ENCODE data around the gene DACH1. TPM values are rescaled to one million over a fixed set of nuclear protein-coding genes. Genes with fewer than 3 reads are reported as not detected.

The DACH1 gene
- total RNA-seq, 1 donor from 2014 or later: 39.5 TPM

GRCh38 chr13:71576571-71576970 is 290.4 kb downstream of the DACH1 start:
- TF ChIP-seq CTCF (conservative IDR thresholded peaks at IDR 0.05): no peak
- Mint-ChIP-seq H3K4me3 (no peak overlapping the region), H3K9me3 (peaks cover 5% of the 10 kb centered on the region), H3K27me3 (no peaks in the 10 kb centered on the region), H3K4me1 (ENCODE audit: unreplicated experiment) (no peaks in the 10 kb centered on the region), H3K36me3 (peaks cover 9% of the 10 kb centered on the region), H3K27ac (no peak overlapping the region)
- no peak for DNase-seq (ENCODE audit: extremely low spot score, unreplicated experiment)

- no peaks in the 10 kb centered on the region for H3K27me3 Mint-ChIP-seq
- TF ChIP-seq CTCF (conservative IDR thresholded peaks at IDR 0.05): no peak
- H3K36me3 Mint-ChIP-seq: peaks cover 7% of the 10 kb centered on the region
- no peak overlapping the region for H3K27ac Mint-ChIP-seq
- no peaks in the 10 kb centered on the region for H3K4me1 Mint-ChIP-seq (ENCODE audit: unreplicated experiment)
- H3K4me3 Mint-ChIP-seq: no peak overlapping the region
- H3K9me3 Mint-ChIP-seq: no peaks in the 10 kb centered on the region
- DNase-seq (ENCODE audit: extremely low spot score, unreplicated experiment): no peak
Measured at GRCh38 chr13:71546881-71547280, 320.1 kb downstream of the DACH1 start.

- H3K36me3 Mint-ChIP-seq: peaks cover 12% of the 10 kb centered on the region
- H3K27me3 Mint-ChIP-seq: no peaks in the 10 kb centered on the region
- DNase-seq (ENCODE audit: extremely low spot score, unreplicated experiment): no peak
- TF ChIP-seq CTCF (conservative IDR thresholded peaks at IDR 0.05): no peak
- no peak overlapping the region for H3K27ac Mint-ChIP-seq
- H3K9me3 Mint-ChIP-seq: no peaks in the 10 kb centered on the region
- H3K4me1 Mint-ChIP-seq (ENCODE audit: unreplicated experiment): no peaks in the 10 kb centered on the region
- H3K4me3 Mint-ChIP-seq: no peak overlapping the region
Measured at GRCh38 chr13:71540098-71540497, 326.9 kb downstream of the DACH1 start.

- peaks cover 6% of the 10 kb centered on the region for H3K4me1 Mint-ChIP-seq (ENCODE audit: unreplicated experiment)
- DNase-seq (ENCODE audit: extremely low spot score, unreplicated experiment): no peak
- no peaks in the 10 kb centered on the region for H3K27me3 Mint-ChIP-seq
- TF ChIP-seq CTCF (conservative IDR thresholded peaks at IDR 0.05): no peak
- no peaks in the 10 kb centered on the region for H3K9me3 Mint-ChIP-seq
- H3K27ac Mint-ChIP-seq: no peak overlapping the region
- peaks cover 11% of the 10 kb centered on the region for H3K36me3 Mint-ChIP-seq
- H3K4me3 Mint-ChIP-seq: no peak overlapping the region
Measured at GRCh38 chr13:71536201-71536600, 330.8 kb downstream of the DACH1 start.

- H3K36me3 Mint-ChIP-seq: peaks cover 4% of the 10 kb centered on the region
- no peak for DNase-seq (ENCODE audit: extremely low spot score, unreplicated experiment)
- no peak overlapping the region for H3K27ac Mint-ChIP-seq
- no peaks in the 10 kb centered on the region for H3K27me3 Mint-ChIP-seq
- no peak overlapping the region for H3K4me3 Mint-ChIP-seq
- no peaks in the 10 kb centered on the region for H3K4me1 Mint-ChIP-seq (ENCODE audit: unreplicated experiment)
- TF ChIP-seq CTCF (conservative IDR thresholded peaks at IDR 0.05): no peak
- H3K9me3 Mint-ChIP-seq: no peaks in the 10 kb centered on the region
Measured at GRCh38 chr13:71524613-71525304, 342.2 kb downstream of the DACH1 start.

Measured in type B pancreatic cell (in vitro differentiated cells).